Measurements from ENCODE around the gene RBM10. TPM values are rescaled to one million over a fixed set of nuclear protein-coding genes. Genes with fewer than 3 reads are reported as not detected.

RBM10 gene
- total RNA-seq, 1 experiment from 2014 or later, result 55.8 TPM

DNA sequence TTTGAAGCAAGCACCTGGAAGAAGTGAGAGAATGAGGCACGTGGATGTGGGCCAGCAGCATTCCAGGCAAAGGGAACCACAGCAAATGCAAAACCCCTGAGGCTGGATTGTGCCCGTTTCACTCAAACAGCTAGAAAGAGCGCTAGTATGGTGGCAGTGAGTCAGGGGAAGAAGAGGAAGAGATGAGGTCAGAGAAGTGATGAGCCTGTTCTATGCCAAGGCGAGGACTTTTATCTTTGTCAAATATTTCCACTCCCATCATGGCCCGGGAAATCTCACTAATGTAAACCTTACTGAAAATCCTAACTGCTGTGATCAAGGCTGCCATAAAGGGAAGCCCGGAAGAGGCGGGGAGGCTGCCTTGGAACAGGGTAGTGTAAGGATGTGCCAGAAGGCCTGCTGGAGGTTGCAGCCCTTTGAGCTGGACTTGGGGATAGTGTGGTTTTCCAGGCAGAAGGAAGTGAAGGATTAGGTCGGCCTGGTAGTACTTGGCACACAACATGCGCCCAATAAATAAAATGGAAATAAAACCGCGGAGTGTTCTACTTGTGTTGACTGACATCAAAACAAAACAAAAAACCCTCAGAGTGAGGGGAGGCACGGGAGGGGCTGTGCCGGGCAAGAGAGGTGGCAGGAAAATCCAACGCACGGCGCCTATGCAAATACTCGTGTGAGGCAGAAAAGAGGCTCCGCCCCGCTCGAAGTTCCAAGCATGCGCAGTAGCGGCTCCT, 72.3 kb downstream of the RBM10 start:
- peak overlapping the region; percentile 49 for H3K9ac ChIP-seq (ENCODE audit: extremely low read depth, insufficient read length, low read length)
- H3K9me3 ChIP-seq (ENCODE audit: control insufficient read depth, low read depth, low read length), result no peaks in the 10 kb centered on the region
- H3K4me3 Mint-ChIP-seq, result peak overlapping the region; percentile 92 to 96
- peak overlapping the region; percentile 69 for H3K27ac ChIP-seq (ENCODE audit: insufficient read length, low read depth, low read length)
- peak overlapping the region; percentile 6; the same call in 1 of the 2 replicates for H3K14ac ChIP-seq (ENCODE audit: insufficient read depth, low read length)
- H3K4me2 ChIP-seq (ENCODE audit: insufficient read depth, insufficient read length, low read length), result peak overlapping the region; percentile 79
- H3K4ac ChIP-seq (ENCODE audit: low read depth, low read length), result no peak overlapping the region
- H3K79me2 ChIP-seq (ENCODE audit: insufficient read depth, low read length), result peaks cover 25% of the 10 kb centered on the region; the same call in 1 of the 2 replicates
- no peak overlapping the region for H4K8ac ChIP-seq (replicated peaks; ENCODE audit: insufficient read length, low read depth, low read length)
- H2BK12ac ChIP-seq (ENCODE audit: insufficient read length, low read depth, low read length), result no peak overlapping the region
- peak; percentile 53 for DNase-seq
- no peak overlapping the region for H2BK20ac ChIP-seq (ENCODE audit: low read depth, low read length, poor library complexity, severe bottlenecking)
- H2BK120ac ChIP-seq (ENCODE audit: low read depth, low read length, poor library complexity, severe bottlenecking), result no peak overlapping the region
- no peaks in the 10 kb centered on the region; the same call in 1 of the 2 replicates for H3K27me3 Mint-ChIP-seq (ENCODE audit: low read depth)
- peaks cover 6% of the 10 kb centered on the region; the same call in 1 of the 2 replicates for H3K4me1 ChIP-seq (ENCODE audit: insufficient read depth, low read length)
- H2BK15ac ChIP-seq (ENCODE audit: low read depth, low read length), result no peak overlapping the region
- H3K4me1 Mint-ChIP-seq, result peaks cover 36 to 38% of the 10 kb centered on the region in 2 experiments
- H4K20me1 ChIP-seq (ENCODE audit: control insufficient read depth, insufficient read depth, insufficient read length), result no peaks in the 10 kb centered on the region
- H2AK5ac ChIP-seq (ENCODE audit: insufficient read length, low read length), result no peak overlapping the region
- H3K36me3 Mint-ChIP-seq (ENCODE audit: insufficient read depth in 1 of 3, low read depth in 3 of 3), result peaks cover 50 to 65% (median 65%) of the 10 kb centered on the region in 3 experiments
- no peak overlapping the region for H4K5ac ChIP-seq (ENCODE audit: insufficient read length, low read depth, low read length)
- peak overlapping the region; percentile 93 to 96 (median 95) for H3K27ac Mint-ChIP-seq
- no peak overlapping the region for H3K23ac ChIP-seq (ENCODE audit: insufficient read length, low read depth, low read length)
- no peak overlapping the region for H4K91ac ChIP-seq (ENCODE audit: insufficient read length, low read depth, low read length)
- TF ChIP-seq, protein P1, sequence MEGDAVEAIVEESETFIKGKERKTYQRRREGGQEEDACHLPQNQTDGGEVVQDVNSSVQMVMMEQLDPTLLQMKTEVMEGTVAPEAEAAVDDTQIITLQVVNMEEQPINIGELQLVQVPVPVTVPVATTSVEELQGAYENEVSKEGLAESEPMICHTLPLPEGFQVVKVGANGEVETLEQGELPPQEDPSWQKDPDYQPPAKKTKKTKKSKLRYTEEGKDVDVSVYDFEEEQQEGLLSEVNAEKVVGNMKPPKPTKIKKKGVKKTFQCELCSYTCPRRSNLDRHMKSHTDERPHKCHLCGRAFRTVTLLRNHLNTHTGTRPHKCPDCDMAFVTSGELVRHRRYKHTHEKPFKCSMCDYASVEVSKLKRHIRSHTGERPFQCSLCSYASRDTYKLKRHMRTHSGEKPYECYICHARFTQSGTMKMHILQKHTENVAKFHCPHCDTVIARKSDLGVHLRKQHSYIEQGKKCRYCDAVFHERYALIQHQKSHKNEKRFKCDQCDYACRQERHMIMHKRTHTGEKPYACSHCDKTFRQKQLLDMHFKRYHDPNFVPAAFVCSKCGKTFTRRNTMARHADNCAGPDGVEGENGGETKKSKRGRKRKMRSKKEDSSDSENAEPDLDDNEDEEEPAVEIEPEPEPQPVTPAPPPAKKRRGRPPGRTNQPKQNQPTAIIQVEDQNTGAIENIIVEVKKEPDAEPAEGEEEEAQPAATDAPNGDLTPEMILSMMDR (conservative IDR thresholded peaks at IDR 0.05), result no peak
- no peak overlapping the region for H2BK5ac ChIP-seq (ENCODE audit: insufficient read length, low read length)
- H3K18ac ChIP-seq (ENCODE audit: insufficient read length, low read depth, low read length), result peak overlapping the region; percentile 50
- peaks cover 5% of the 10 kb centered on the region for H3K79me1 ChIP-seq (ENCODE audit: insufficient read depth, low read depth, low read length, poor library complexity, severe bottlenecking)
- peaks cover 0 to 2% of the 10 kb centered on the region in 2 experiments; a peak in 2 of 5 replicates for H3K9me3 Mint-ChIP-seq
- H3K23me2 ChIP-seq (ENCODE audit: insufficient read length, low read depth, low read length, poor library complexity, severe bottlenecking), result peaks cover 14% of the 10 kb centered on the region
- H3K56ac ChIP-seq (ENCODE audit: insufficient read length, low read depth, low read length), result no peak overlapping the region
- H3K27me3 ChIP-seq (ENCODE audit: insufficient read depth, low read length), result no peaks in the 10 kb centered on the region
- WGBS (ENCODE audit: extremely low coverage, insufficient read length, low lambda C conversion rate), result no CpG with 5 or more reads among the region's 22 CpGs
- H3T11ph ChIP-seq (ENCODE audit: low read length), result no peak overlapping the region
- no peak overlapping the region for H2AFZ ChIP-seq (ENCODE audit: low read length)
